Bronchial epithelial cell (primary cell): ENCODE measurements around the gene EIF2AK2. TPM values are rescaled to one million over a fixed set of nuclear protein-coding genes. Genes with fewer than 3 reads are reported as not detected.

Source experiments
- DNase-seq: peaks from one replicate; pipeline ENCODE4 v3.0.0-alpha.2; 2010; ENCODE audit warnings: low read depth
- FAIRE-seq: peaks from 2 replicates; lab custom pipeline; 2011; peaks lifted over from hg19 to GRCh38; lab: Jason Lieb, UNC
- H3K27me3 ChIP-seq: 2 replicates; pipeline ENCODE4 v1.5.1; 2011; ENCODE audit warnings: low read length; ENCODE audit not compliant: control insufficient read depth, insufficient read depth
- H3K36me3 ChIP-seq: 2 replicates; pipeline ENCODE4 v1.5.1; 2011; ENCODE audit warnings: low read length; ENCODE audit not compliant: control insufficient read depth, insufficient read depth
- H3K4me3 ChIP-seq: 2 replicates; pipeline ENCODE4 v1.5.1; 2011; ENCODE audit warnings: mild to moderate bottlenecking, low read depth, low read length, control low read depth
- CTCF ChIP-seq: IDR thresholded peaks from 2 replicates; pipeline ENCODE4 v1.5.1; 2011; ENCODE audit warnings: mild to moderate bottlenecking, moderate library complexity, low read length, control low read depth, inconsistent platforms; ENCODE audit not compliant: insufficient read depth, severe bottlenecking
- total RNA-seq: library from RNA; depleted of rRNA; stranded (reverse); fragments of >200 nt; gene quantifications from 2 replicates; pipeline ENCODE4 v1.2.1, GENCODE V29; 2014

Gene EIF2AK2
- total RNA-seq, 1 donor from 2014 or later: 10.5 TPM

GRCh38 chr2:37091873-37092272 is 64.9 kb downstream of the EIF2AK2 start:
- Histone ChIP-seq H3K4me3 (no peak overlapping the region), H3K36me3 (peaks cover 2% of the 10 kb centered on the region)
- TF ChIP-seq CTCF: no peak

GRCh38 chr2:37090019-37090477 is 66.7 kb downstream of the EIF2AK2 start:
- no peak for TF ChIP-seq CTCF
- no peak for FAIRE-seq
- peaks cover 1% of the 10 kb centered on the region for H3K36me3 ChIP-seq

More at GRCh38 chr2:37091873-37092272, 64.9 kb downstream of the EIF2AK2 start:
- no peaks in the 10 kb centered on the region for H3K27me3 ChIP-seq
- FAIRE-seq: no peak
- no peak for DNase-seq

GRCh38 chr2:37085731-37086147 is 71.0 kb downstream of the EIF2AK2 start:
- H3K27me3 ChIP-seq: no peaks in the 10 kb centered on the region
- DNase-seq: peak; percentile 24
- FAIRE-seq: no peak
- no peaks in the 10 kb centered on the region for H3K36me3 ChIP-seq
- no peak overlapping the region for H3K4me3 ChIP-seq
- TF ChIP-seq CTCF: no peak

More at GRCh38 chr2:37090019-37090477, 66.7 kb downstream of the EIF2AK2 start:
- no peak overlapping the region for H3K4me3 ChIP-seq
- no peaks in the 10 kb centered on the region for H3K27me3 ChIP-seq
- DNase-seq: no peak

GRCh38 chr2:37084797-37085196 is 72.0 kb downstream of the EIF2AK2 start:
- no peak for DNase-seq
- Histone ChIP-seq H3K36me3 (no peaks in the 10 kb centered on the region), H3K27me3 (no peaks in the 10 kb centered on the region), H3K4me3 (peak overlapping the region; percentile 96)
- TF ChIP-seq CTCF: no peak
- no peak for FAIRE-seq

- no peak for FAIRE-seq
Observed at GRCh38 chr2:37083873-37084794, 72.6 kb downstream of the EIF2AK2 start, which contains the start of the genes GPATCH11 and HEATR5B. GPATCH11 (plus strand) TSS chr2:37084518; CDS start chr2:37088382, 3,864 bp downstream. HEATR5B (minus strand) TSS chr2:37084372; CDS start chr2:37083414, 958 bp downstream.

More at GRCh38 chr2:37083873-37084794, 72.6 kb downstream of the EIF2AK2 start, which contains the start of the genes GPATCH11 and HEATR5B:
- H3K27me3 ChIP-seq: no peaks in the 10 kb centered on the region
- H3K4me3 ChIP-seq: peak within 1 kb of the TSS; percentile 96
- peak; percentile 97 for DNase-seq
- TF ChIP-seq CTCF: no peak
- no peaks in the 10 kb centered on the region for H3K36me3 ChIP-seq
